C4-2B (cell line): ENCODE results near the gene OPA3.

ENCODE experiments used
- H3K27ac ChIP-seq: fragments of 450-650 bp; 2 replicates; pipeline ENCODE4 v1.5.1; 2017
- ZFX ChIP-seq: fragments of 450-650 bp; IDR thresholded peaks from 2 replicates; pipeline ENCODE4 v1.6.1; 2017
- TF ChIP-seq, protein P1 (sequence below): fragments of 450-650 bp; conservative IDR thresholded peaks from 2 replicates; pipeline ENCODE4 v1.5.1; 2017; ENCODE audit warnings: mild to moderate bottlenecking

Gene OPA3

GRCh38 chr19:45571457-45572220 lies 13.0 kb downstream of the OPA3 start:
- H3K27ac ChIP-seq: no peak overlapping the region
- TF ChIP-seq, protein P1, sequence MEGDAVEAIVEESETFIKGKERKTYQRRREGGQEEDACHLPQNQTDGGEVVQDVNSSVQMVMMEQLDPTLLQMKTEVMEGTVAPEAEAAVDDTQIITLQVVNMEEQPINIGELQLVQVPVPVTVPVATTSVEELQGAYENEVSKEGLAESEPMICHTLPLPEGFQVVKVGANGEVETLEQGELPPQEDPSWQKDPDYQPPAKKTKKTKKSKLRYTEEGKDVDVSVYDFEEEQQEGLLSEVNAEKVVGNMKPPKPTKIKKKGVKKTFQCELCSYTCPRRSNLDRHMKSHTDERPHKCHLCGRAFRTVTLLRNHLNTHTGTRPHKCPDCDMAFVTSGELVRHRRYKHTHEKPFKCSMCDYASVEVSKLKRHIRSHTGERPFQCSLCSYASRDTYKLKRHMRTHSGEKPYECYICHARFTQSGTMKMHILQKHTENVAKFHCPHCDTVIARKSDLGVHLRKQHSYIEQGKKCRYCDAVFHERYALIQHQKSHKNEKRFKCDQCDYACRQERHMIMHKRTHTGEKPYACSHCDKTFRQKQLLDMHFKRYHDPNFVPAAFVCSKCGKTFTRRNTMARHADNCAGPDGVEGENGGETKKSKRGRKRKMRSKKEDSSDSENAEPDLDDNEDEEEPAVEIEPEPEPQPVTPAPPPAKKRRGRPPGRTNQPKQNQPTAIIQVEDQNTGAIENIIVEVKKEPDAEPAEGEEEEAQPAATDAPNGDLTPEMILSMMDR: no peak
- TF ChIP-seq ZFX: no peak

- TF ChIP-seq, protein P1: peak; percentile 42
- no peak for TF ChIP-seq ZFX
- H3K27ac ChIP-seq: no peak overlapping the region; the same call in 1 of the 2 replicates
Observed at GRCh38 chr19:45569619-45570421, 14.8 kb downstream of the OPA3 start.

DNA sequence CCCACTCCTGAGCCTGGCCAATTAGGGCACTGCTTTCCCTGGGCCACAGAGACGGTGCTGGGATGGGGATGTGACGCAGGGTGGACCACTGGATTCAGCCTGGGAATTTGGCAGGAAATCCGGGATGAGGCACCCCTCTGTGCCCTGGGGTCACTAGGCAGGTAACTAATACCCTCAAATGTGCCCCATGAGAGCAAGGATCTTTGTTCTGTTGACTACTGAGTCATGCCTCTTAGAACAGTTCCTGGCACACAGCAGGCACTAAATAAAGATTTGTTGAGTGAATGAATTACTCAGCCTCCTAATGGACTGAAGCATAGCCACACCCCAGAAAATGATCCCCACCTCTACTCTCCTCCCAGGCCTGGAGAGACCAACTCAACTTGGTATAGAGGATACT lies 15.9 kb downstream of the OPA3 start:
- TF ChIP-seq ZFX: no peak
- TF ChIP-seq, protein P1: no peak
- H3K27ac ChIP-seq: peak overlapping the region; percentile 81

DNA sequence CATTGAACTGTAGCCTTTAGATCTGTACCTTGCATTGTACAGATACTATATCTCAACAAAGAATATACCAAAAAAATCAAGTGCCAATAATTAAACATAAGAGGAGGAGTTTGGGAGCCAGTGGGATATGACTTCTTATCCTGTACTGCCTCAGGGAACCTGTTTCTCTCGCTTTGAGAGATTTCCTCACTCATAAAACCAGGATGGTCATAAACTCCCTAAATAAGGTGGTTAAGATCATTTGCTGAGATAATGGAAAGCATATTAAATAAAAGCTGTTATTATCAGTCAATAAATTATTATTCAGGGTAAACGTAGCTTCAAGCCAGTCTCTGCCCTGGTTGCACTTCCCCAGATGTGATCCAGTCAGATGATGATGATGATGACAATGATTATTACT lies 17.0 kb downstream of the OPA3 start:
- TF ChIP-seq ZFX: no peak
- TF ChIP-seq, protein P1: no peak

DNA sequence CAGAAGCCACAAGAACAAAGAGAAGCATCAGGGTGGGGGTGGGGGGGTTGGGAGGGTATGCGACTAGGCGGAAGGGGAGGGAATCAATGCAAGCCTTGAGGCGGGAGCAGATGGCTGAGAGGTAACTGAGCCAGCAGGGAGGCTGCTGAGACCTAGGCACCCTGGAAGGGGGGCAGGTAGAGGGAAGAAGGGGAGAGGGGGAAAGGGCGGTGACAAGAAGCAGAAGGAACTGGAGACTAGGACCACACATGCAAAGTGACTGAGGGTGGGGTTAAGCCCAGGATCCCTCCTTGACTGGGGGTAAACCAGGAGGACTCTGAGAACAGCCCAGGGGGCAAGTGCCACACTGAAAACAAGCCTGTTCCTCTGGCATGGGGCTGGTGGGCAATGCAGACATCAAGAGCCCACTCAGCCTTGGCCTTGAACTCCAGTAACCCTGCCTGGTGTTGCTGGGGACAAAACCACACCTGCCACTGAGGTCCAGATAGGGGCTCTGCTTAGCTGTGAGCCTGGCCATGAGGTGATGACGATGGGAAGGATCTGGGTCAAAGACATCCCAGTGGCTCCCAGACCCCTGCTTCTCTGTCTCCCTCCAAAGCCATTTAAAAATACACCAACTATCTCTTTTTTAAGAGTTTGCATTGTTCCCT lies 20.3 kb downstream of the OPA3 start:
- no peak overlapping the region for H3K27ac ChIP-seq

More for the DNA sequence above, 17.0 kb downstream of the OPA3 start:
- peak overlapping the region; percentile 81 for H3K27ac ChIP-seq

GRCh38 chr19:45560686-45561085 lies 23.9 kb downstream of the OPA3 start:
- peak overlapping the region; percentile 47 for H3K27ac ChIP-seq
- TF ChIP-seq ZFX: no peak
- TF ChIP-seq, protein P1: no peak

More for the DNA sequence above, 20.3 kb downstream of the OPA3 start:
- TF ChIP-seq, protein P1: no peak
- no peak for TF ChIP-seq ZFX
